Activated CD4-positive, alpha-beta T cell treated with anti-CD3 and anti-CD28 coated beads for 1 hour (primary cell): ENCODE measurements around the gene EML4.
"Not testable (repeated sequence)": the region's sequence is repeated elsewhere in the genome, so short reads cannot be mapped to it uniquely, and the experiment has no call there.

Source experiments
- DNase-seq: peaks from one replicate; pipeline ENCODE4 v3.0.0-alpha.2; 2020

The EML4 gene

DNA sequence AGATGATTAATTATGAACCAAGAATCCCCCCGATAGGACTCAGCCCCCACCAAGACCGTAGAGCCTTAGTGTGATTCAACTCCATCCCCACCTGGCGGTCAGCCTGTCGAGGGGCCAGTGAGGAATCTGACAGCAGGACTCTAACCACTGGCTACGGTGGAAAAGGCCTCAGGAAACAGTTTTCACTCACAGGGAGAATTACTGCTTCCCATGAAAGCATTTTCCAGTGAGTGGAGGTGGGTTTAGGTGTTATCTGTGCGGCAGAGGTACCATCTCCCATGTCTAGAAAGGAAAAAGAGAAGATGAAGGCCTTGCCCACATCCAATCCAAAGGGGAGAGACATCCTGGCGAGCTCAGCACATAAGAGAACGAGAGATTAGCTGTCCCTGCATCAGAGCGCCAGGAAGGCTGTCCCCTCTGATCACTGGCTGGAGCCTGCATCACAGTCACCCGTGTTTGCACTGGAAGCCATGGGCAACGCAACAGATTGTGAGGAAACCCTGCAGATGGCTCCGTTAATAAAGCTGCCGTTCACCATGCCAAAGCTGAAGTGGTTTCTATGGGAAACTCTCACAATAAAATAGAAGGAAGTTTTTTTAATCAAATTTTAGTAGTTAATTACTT is 169.5 kb downstream of the EML4 start:
- no peak for DNase-seq

DNA sequence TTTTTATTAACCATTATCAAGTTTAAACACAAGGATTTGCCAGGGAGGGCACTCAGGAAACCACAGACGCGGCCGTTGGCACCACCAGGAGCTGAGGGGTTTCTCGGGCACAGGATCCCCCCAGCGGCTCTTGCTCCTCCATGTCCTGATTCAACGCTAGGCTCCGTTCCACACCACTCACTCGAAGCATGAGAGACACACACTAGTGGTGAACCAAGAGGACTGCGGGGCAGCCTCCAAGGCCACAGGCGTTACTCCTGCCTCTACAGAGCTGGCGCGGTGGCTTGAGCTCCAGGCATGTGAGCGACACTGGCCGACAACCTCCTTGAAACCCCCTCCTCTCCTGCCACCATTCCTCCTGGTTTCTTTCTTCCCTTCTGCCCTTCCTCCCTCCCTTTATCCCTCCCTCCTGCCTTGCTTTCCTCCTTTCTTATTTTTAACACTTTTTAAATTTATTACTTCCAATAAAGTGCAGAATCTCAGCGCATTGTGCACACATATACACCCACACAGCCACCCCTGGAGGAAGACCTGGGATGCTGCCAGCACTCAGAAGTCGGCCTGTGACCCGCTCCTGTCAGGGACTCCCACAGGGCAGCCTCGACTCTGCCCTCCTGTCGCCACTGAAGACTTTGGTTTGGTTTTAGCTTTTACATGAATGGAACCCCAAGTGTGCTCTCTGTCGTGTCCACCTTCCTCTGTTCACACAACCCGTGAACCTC is 170.2 kb downstream of the EML4 start:
- no peak for DNase-seq

DNA sequence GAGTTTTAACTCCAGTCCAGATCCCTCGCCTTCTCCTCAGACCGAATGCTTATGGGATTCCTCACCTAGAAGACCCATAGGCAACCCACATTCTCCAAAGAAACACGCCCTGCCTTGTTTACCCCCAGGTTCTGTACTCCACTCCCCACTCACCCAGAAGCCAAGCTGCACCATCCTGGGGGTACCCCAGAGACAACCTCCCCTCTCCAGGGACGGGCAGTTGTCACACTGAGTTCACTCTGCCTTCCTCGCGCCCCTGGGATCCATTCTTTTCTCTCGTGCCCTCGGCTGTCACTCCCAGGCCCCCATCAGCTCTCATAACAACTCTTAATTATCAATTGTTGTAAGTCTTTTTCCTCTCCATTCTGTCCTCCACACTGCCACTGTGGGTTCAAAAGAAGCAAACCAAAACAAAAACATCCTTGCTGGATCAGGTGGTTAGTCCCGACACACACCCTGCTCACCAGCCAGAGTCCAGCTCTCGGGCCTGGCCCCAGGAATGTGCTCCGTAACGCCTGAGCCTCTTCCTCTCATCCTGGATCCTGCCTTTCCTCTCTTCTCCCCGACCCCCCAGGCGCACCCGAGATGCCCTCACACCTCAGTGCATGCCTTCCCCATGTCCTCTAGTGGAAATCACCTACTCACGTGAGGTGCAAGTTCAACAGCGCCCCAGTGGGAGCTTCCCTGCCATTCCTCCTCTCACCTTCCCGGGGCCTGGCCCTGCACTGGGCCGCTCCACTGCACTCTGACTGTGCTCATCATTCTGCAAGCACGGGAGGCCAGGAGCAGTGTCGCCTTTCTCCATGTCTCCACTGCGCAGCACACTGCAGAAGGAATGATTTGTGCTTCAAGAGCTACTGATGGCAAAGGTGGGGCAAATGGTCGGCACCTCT is 171.1 kb downstream of the EML4 start:
- no peak for DNase-seq

DNA sequence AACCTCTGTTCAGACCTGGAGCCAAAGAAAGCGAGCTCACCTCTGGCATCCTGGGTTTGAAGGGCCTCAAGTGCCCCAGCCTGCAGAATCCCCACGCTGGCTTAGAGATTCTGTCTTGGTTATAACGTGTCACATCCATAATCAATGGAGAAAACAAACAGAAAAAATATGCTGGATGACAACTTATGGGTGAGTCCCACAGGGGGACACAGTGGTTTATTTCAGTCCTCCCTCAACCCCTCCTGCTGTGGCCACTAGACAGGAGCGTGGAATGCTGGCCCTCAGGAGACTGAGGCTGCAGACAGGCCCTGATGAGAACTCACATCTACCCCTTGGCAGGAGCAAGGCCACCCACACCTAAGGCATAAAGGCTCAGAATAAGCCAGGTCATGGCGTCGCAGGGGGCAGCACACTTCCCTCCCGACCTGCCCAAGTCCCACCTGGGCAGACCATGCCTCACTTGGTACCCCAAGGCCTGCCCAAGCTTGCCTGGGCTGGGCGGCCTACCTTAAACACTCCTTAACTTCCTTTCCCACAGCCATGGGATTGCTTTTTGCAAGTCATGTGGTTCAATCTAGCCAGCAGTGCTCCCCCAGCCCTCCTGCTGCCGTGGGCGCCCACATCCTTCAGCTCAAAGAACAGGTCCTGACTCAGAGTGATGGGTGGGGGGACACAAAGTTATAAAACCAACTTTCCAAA is 171.9 kb downstream of the EML4 start:
- no peak for DNase-seq

DNA sequence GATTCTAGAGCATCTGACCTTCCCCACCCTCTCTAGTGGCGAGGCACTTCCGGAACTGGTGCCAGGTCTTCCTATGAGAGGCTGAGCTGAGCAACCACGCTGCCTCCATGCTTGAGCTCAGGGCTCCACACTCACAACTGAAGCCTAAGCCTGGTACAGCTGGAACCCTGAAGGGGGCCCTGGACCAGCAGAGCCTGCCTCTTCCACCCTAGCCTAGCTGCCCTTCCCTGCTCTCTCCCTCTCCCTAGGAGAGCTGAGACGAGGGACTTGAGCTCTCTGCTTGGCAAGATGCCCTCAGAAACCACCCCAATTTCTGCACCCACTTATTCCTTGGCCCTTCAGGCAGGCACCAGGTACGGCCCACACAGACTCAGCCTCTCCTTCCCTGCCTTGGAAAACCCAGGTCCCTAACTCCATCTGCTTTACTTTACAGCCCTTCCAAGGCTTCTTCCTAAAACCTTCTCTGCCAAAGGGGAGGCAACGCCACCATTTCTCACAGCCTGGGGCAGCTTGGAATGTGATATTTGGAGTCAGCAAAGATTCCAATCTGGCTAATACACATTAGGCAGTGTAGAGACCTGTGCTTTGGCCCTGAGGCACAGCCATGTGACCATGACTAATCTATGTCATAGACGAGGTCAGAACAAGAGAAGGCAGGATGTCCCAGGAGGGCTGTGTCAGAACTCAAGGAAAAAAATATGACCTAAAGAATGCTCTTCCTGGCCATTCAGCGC is 173.1 kb downstream of the EML4 start:
- no peak for DNase-seq

DNA sequence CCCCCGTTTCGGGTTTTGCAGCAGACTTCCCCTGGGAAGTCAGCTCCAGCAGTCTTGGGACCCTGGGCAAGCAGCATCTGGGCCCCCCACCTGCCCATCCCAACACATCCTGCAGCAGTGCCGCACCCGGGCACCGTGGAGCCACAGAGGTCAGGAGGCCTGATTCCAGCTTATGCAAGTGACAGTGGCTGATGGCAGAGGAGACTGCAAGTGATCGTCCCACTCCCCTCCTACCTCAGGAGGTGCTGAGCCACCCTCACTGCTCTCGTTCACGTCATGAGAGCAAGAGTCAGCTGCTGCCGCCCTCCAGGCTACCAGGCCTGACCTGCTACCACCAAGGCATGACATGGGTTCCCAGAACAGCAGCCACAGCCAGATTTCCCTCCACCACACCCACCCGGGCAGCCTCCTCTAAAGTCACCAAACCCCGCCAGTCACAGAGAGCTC is 173.7 kb downstream of the EML4 start:
- DNase-seq, result no peak

DNA sequence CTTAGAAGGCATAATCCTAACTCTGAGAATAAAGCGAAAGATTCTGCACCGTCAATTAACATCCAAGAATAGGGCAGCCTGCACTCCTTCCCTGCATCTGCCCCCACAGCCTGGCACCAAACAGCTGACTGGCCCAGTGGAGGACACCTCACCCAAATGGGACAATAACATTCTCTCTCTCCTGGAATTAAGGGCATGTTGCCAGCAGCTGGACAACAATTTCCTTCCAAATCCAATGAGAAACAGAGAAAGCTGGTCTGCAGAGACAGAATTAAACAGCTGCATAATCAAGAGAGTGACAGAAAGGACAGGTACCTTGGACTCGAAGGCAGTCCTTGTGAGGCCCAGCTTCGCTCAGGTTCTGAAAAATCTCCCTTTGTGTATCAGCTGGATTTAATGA is 176.8 kb downstream of the EML4 start:
- no peak for DNase-seq

DNA sequence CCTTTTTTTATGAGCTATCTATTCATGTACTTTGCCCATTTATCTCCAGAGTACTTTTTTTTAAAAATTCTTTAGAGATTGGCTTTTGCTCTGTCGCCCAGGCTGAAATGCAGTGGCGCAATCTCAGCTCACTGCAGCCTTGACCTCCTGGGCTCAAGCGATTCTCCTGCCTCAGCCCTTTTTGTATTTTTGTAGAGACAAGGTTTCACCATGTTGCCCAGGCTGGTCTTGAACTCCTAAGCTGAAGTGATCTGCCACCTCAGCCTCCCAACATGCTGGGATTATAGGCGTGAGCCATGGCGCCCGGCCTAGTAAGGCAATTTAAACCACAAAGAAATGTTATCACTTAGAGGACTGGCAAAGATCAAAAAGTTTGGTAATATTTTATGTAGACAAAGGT is 177.7 kb downstream of the EML4 start:
- not testable (repeated sequence) for DNase-seq

DNA sequence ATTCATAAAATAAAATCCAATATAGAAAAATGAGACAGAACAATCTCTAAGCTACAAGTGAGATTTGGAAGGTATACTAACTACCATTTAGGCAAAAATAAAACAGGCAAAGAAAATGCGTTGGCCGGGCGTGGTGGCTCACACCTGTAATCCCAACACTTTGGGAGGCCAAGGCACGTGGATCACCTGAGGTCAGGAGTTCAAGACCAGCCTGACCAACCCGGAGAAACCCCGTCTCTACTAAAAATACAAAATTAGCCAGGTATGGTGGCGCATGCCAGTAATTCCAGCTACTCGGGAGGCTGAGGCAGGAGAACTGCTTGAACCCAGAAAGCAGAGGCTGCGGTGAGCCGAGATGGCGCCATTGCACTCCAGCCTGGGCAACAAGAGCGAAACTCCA is 178.4 kb downstream of the EML4 start:
- not testable (repeated sequence) for DNase-seq

DNA sequence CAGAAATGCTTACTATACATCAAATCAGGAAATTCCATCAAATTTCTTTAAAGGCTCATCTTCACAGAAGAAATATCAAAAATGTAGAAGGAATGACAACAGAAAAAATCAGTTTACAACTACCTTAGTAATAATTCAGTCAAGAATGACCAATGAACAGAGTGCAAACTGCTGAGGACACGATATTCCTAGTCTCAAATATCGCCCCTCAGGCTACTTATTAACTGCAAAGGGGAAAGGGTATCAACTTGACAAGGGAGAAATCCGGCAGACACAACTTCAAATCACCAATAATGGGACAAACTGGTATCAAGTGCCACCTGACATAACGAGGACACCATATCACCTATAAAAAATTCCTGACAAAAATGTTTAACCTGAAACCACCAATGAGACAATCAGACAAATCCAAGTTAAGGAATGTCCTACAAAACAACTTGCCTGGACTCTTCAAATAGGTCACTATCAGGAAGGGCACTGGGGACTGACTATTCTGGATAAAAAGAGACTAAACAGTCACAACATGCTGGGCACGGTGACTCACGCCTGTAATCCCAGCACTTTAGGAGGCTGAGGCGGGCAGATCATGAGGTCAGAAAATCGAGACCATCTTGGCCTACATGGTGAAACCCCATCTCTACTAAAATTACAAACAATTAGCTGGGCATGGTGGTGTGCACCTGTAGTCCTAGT is 179.1 kb downstream of the EML4 start:
- DNase-seq, result no peak

DNA sequence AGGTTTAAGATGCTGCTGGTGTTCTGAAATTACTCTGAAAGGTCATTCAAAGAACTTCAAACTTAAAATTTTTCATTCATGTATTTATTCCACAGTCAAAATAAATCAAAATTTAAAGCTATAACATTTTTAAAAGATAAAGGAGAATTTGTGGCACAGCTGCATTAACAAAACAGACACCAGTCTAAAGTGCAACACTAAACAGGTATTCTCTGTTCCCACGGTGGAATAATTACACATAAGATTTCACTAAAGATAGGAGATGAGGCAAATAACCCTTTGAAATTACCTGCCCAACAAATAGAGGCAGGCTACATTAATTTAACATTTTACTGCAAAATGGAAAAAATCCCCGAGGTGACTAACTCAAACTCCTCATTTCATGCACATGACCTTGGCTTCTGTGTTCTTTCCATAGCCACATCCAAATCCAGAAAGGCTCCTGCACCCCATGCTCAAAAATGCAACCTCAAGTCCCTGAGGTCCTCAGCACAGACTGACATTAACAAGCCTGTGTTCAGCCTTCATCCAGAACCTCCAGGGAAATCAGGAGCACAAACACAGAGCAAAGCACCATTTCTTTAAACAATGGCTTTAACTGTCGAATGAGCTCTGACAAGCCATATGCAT is 181.4 kb downstream of the EML4 start:
- DNase-seq, result no peak

DNA sequence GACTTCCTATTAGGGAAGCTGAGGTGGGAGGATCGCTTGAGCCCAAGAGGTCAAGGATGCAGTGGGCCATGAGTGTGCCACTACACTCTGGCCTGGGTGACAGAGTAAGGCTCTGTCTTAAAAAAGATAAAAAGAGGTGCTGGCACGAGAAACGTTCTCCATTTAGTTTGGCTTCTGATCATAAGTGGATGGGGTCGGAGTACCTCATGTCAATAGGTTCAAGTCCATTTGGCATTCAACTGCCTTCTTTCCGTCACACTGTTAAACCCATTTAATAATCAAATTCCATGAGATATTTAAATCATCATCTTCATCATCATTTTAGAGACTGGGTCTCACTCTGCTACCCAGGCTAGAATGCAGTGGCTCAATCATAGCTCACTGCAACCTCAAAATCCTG is 182.7 kb downstream of the EML4 start:
- no peak for DNase-seq

DNA sequence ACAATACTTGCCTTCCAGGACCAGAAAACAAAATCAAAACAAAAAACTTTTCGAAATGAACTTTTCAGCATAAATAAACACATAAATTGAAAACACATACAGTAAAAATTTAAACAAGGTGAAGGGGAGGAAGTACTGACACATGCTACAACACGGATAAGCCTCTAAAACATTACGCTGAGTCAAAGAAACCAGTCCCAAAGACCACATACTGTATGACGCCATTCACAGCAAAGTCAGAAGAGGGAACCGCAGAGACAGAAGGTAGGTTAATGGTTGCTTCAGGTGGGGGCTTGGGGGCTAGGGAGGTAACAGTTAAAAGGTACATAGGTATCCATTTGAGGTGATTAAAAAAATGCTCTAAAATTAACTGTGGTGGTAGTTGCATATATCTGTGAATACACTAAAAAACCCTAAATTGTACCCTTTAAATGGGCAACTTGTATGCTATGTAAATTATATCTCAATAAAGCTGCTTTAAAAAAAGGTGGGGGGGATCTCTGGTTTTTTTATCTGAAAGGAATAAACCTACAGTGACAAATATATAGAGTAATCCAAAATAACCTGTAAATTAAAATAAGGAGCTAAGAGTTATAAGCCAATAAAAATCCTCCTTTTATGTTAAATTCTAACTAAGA is 184.8 kb downstream of the EML4 start:
- no peak for DNase-seq

DNA sequence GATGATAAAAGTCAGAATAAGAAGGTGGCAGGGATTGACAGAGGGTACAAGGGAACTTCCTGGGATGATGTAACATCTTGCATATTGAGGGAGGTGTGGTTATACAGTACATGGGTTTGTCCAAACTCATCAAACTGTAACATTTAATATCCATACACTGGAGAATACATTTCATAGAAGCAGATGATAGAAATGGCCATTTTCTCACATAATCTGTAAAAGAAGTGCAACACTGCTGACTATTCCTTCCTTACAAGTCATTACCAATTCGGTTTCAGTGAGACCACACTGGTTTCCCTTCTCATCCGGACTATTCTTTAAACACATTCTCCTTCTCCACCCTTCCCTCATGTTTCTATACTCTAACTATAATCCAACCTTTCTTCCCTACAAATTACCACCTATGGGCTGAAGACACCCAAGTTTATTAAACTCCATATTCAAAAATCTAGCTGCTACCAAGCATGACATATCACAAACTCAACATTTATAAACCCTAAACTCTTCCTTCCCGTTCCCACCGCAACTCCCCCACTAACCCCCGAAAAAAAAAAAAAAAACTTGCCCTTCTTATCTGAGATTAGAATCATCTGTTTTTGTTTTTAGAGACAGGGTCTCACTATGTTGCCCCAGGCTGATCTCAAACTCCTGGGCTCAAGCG is 190.3 kb downstream of the EML4 start:
- DNase-seq, result no peak

DNA sequence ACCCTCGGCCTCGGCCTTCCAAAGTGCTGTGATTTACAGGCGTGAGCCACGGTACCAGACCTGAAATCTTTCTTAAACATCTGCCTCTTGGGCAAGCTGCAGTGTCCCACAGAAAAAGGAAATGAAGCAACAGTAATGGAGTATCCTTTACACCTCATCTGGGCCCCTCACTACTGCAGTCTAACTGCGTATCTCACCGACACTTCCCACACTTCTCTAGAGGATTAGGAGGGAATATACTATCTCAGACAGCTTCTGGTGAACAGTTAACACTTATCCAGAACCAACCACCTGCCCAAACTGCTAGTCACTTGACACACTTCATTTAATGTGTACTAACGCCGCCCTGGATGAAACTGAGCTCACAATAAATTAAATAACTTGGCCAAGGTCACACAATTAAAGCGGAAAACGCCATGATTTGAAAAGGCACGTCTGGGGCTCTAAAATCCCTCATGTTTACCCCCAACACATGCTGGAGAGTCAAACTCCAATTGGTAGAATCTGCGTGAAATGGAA is 190.9 kb downstream of the EML4 start:
- DNase-seq, result no peak

DNA sequence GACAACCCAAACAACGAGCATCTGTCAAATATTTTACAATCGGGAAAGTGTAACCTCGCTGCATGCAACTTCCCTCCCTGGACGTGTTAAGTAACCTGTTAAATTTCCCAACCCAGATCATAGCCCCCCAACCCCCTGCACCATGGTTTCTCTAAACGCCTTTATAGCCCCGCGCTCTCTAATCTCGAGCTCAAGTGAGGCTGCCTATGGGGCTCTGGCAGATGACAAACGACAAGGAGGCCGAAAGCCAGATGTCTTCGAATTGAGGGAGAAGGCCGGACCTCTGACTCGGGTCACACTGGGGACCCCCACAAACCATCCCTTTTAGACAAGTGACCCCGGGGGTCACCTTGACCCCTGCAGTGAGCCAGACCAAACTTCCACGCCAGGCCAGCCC is 191.3 kb downstream of the EML4 start:
- DNase-seq, result no peak

DNA sequence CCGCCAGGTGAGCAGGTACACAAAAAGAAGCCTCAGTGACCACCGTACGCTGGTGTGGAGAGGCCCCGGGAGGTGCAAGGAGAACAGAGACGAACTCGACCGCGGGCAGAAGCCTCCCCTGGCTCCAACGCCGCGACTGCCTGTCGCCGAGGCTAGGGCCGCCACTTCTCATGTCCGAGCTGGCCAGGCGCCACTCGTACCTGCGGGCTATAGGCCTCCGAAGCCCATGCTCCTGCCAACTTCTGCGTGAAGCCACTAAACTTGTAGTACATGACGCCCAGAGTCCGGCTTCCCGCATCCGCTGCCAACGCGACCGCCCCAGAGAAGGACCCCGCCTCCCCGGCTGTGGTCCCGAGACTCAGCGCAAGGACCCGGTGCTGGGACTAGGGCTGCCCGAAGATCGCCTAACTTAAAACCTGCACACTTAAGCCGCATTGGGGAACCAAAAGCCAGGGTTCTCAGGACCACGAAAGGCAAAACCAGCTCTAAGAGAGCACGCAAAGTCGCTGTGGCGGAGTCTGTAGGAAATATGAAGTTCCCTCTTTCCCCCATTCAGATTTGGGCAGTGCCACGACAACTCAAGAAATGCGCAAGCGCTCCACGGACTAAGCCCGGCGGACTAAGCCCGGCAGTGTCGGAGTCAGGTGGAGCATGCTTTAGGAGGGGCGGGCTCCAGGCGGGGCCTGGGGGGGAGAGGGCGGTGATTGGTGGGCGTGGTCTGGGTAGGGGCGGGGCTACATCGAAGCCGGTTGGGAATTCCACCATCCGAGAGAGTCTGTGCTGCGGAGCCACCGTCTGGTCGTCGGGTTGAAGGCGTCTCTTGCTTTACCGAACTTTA is 192.0 kb downstream of the EML4 start, which contains the start of gene COX7A2L:
TSS of gene COX7A2L (minus strand) at position 328 of the 838 bp plus-strand sequence. CDS start at position 272, 56 bp downstream.
- peak; percentile 95 for DNase-seq

DNA sequence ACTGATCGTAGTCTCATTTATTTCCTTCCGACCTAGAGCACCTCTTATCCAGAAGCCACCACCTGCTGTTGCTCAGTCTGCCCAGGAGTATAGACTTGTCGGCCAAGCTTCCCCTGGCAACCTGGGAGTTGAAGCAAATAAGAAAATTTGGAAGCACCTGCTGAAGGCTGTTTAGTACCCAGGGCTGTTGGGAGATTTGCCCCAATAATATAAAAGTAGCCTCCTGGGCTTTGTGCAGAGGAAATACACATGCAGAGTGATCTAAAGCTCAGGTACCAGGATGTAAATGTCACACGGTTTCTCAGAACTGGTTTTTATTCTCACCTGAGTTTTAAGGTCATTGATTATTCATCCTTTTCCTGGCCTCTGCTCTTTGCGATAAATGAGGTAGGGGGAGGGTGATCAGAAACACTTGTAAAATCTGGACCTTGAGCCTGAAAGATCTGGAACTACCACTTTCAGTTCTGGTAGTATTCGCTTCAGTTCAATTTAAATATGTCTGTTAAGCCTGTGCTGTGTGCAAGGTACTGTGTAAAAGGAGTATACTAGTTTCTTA is 192.7 kb downstream of the EML4 start:
- DNase-seq, result no peak

DNA sequence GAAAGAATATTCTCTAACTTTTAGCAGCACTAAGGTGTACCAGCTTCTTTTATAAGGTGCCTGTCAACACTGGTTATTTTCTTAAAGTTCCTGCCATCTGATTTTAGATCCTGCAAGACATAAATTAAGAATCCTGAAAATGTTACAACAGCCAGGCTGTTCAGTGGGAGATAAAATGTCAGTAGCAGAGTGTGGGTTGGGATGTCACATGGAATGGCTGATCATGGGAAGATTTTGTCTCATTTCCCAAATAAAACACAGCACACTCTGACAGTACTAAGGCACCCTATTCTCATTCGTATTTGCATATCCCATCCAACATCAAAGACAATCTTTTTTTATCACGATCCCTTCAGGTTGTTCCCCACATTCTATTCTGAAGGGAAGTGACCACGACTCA is 194.3 kb downstream of the EML4 start:
- no peak for DNase-seq
